GM23338 (cell line): Measurements from ENCODE around the gene AGRP. TPM values are rescaled to one million over a fixed set of nuclear protein-coding genes. Genes with fewer than 3 reads are reported as not detected.

Experiments used
- ATAC-seq: fragments of 200-7000 bp; cut with Tn5 transposase; 3 replicates; pipeline ENCODE4 v1.9.1; 2020
- DNase-seq: peaks from one replicate; pipeline ENCODE4 v3.0.0-alpha.2; 2015; ENCODE audit warnings: low spot score
- H2AFZ ChIP-seq: fragments of 200-600 bp; sonication (generic); 2 replicates; pipeline ENCODE4 v1.8.0; 2016; ENCODE audit warnings: antibody characterized with exemption, mild to moderate bottlenecking, moderate library complexity
- H3F3A ChIP-seq: fragments of 200-600 bp; sonication (generic); replicated peaks from 2 replicates; pipeline ENCODE4 v1.8.0; 2017; ENCODE audit warnings: antibody characterized with exemption, mixed run types, low read depth
- H3K27ac ChIP-seq: fragments of 200-600 bp; sonication (generic); 2 replicates; pipeline ENCODE4 v1.6.1; 2016; ENCODE audit warnings: low read depth
- H3K27me3 ChIP-seq: fragments of 200-600 bp; sonication (generic); 2 replicates; pipeline ENCODE4 v1.8.0; 2016; ENCODE audit warnings: mild to moderate bottlenecking, mixed run types, moderate library complexity; ENCODE audit not compliant: insufficient read depth
- H3K36me3 ChIP-seq: fragments of 200-600 bp; sonication (generic); 2 replicates; pipeline ENCODE4 v1.8.0; 2016; ENCODE audit warnings: mild to moderate bottlenecking; ENCODE audit not compliant: insufficient read depth
- H3K4me1 ChIP-seq: fragments of 200-600 bp; sonication (generic); 2 replicates; pipeline ENCODE4 v1.8.0; 2016; ENCODE audit warnings: mild to moderate bottlenecking, moderate library complexity; ENCODE audit not compliant: insufficient read depth
- H3K4me2 ChIP-seq: fragments of 200-600 bp; sonication (generic); 2 replicates; pipeline ENCODE4 v1.7.1; 2017; ENCODE audit warnings: mixed run types
- H3K4me3 ChIP-seq: fragments of 200-600 bp; sonication (generic); 2 replicates; pipeline ENCODE4 v1.6.1; 2016; ENCODE audit warnings: mixed run types
- H3K79me2 ChIP-seq: fragments of 200-600 bp; sonication (generic); replicated peaks from 2 replicates; pipeline ENCODE4 v1.8.0; 2017; ENCODE audit warnings: mild to moderate bottlenecking; ENCODE audit not compliant: insufficient read depth
- H3K9me2 ChIP-seq: fragments of 200-600 bp; sonication (generic); 2 replicates; pipeline ENCODE4 v1.8.0; 2017; ENCODE audit not compliant: insufficient read depth
- H4K20me1 ChIP-seq: fragments of 200-600 bp; sonication (generic); replicated peaks from 2 replicates; pipeline ENCODE4 v1.8.0; 2017; ENCODE audit warnings: mild to moderate bottlenecking; ENCODE audit not compliant: insufficient read depth
- H3K27ac Mint-ChIP-seq: 2 replicates; pipeline ENCODE4 v1.8.0; 2020; ENCODE audit warnings: inconsistent platforms, mild to moderate bottlenecking, moderate library complexity, mixed read lengths
- H3K27me3 Mint-ChIP-seq: 3 replicates; pipeline ENCODE4 v1.8.0; 2022; ENCODE audit warnings: low read depth, mild to moderate bottlenecking, moderate library complexity, mixed read lengths, inconsistent platforms; ENCODE audit not compliant: insufficient read depth, poor library complexity
- H3K36me3 Mint-ChIP-seq: 3 replicates; pipeline ENCODE4 v1.8.0; 2021; ENCODE audit warnings: low read depth, mild to moderate bottlenecking, inconsistent platforms, moderate library complexity, mixed read lengths
- H3K4me1 Mint-ChIP-seq: 3 replicates; pipeline ENCODE4 v1.8.0; 2020; ENCODE audit warnings: mild to moderate bottlenecking, inconsistent platforms, mixed read lengths
- H3K4me3 Mint-ChIP-seq: 3 replicates; pipeline ENCODE4 v1.8.0; 2021; ENCODE audit warnings: moderate library complexity, mild to moderate bottlenecking, inconsistent platforms, mixed read lengths
- H3K9me3 Mint-ChIP-seq: 3 replicates; pipeline ENCODE4 v1.8.0; 2020; ENCODE audit warnings: moderate library complexity, mild to moderate bottlenecking, inconsistent platforms, mixed read lengths
- POLR2AphosphoS5 ChIP-seq: IDR thresholded peaks from 2 replicates; pipeline ENCODE4 v1.6.1; 2016; ENCODE audit warnings: antibody characterized with exemption, low read depth
- STAT1 ChIP-seq: IDR thresholded peaks from one replicate; pipeline ENCODE4 v1.6.1; 2016; ENCODE audit warnings: antibody characterized with exemption; ENCODE audit not compliant: unreplicated experiment
- ZNF331 ChIP-seq: fragments of 250-450 bp; sonication (Bioruptor Pico); IDR thresholded peaks from 2 replicates; pipeline ENCODE4 v1.5.0; 2020; ENCODE audit warnings: low read depth, mild to moderate bottlenecking, moderate library complexity
- polyA plus RNA-seq: library from polyadenylated mRNA; unstranded; fragments of >200 nt; fragmentation: Nextera tagmentation; extraction: Ambion mirVana; gene quantifications from 2 replicates; pipeline ENCODE4 v1.2.1, GENCODE V29; 2016
- total RNA-seq: library from RNA; depleted of rRNA; stranded (reverse); fragments of >200 nt; shearing (Covaris generic); gene quantifications from 2 replicates; pipeline ENCODE4 v1.2.3, GENCODE V29; 2014
- TF ChIP-seq, protein P1 (sequence below): IDR thresholded peaks from one replicate; pipeline ENCODE4 v1.6.1; 2018; ENCODE audit warnings: antibody characterized with exemption; ENCODE audit not compliant: unreplicated experiment
- TF ChIP-seq, protein P2 (sequence below), 2 experiments: fragments of 200-600 bp in 1 of 2; sonication (generic) in 1 of 2; conservative IDR thresholded peaks; 2 replicates each; pipeline versions ENCODE4 v1.5.1 to v1.6.1; 2016 to 2017; ENCODE audit warnings: antibody characterized with exemption in 2 of 2, low read depth in 2 of 2, mild to moderate bottlenecking in 2 of 2, moderate library complexity in 1 of 2

The AGRP gene
- total and polyA plus RNA-seq, 2 experiments from 2014 or later: not detected

DNA sequence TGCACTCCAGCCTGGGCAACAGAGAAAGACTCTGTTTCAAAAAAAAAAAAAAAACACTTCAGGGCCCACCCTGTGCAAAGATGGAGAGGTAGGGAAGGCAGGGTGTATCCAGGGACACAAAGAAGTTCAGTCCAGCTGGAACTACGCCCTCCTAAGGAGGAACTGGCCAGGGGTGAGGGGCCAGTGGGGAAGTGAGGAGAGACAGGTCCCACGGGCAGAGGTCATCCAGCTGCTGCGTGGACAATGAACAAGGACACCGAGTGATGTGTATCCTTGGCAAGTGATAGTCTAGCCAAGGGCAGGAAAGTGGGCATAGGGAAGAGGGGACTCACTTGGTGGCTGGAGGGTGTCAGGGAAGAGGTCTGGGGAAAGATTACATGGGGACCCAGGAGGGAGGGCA is 35.9 kb upstream of the AGRP start (continued):
- TF ChIP-seq, protein P1, sequence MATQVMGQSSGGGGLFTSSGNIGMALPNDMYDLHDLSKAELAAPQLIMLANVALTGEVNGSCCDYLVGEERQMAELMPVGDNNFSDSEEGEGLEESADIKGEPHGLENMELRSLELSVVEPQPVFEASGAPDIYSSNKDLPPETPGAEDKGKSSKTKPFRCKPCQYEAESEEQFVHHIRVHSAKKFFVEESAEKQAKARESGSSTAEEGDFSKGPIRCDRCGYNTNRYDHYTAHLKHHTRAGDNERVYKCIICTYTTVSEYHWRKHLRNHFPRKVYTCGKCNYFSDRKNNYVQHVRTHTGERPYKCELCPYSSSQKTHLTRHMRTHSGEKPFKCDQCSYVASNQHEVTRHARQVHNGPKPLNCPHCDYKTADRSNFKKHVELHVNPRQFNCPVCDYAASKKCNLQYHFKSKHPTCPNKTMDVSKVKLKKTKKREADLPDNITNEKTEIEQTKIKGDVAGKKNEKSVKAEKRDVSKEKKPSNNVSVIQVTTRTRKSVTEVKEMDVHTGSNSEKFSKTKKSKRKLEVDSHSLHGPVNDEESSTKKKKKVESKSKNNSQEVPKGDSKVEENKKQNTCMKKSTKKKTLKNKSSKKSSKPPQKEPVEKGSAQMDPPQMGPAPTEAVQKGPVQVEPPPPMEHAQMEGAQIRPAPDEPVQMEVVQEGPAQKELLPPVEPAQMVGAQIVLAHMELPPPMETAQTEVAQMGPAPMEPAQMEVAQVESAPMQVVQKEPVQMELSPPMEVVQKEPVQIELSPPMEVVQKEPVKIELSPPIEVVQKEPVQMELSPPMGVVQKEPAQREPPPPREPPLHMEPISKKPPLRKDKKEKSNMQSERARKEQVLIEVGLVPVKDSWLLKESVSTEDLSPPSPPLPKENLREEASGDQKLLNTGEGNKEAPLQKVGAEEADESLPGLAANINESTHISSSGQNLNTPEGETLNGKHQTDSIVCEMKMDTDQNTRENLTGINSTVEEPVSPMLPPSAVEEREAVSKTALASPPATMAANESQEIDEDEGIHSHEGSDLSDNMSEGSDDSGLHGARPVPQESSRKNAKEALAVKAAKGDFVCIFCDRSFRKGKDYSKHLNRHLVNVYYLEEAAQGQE: no peak
- no peak for TF ChIP-seq STAT1
- no peak for TF ChIP-seq ZNF331 (CRISPR knock-in tag)

DNA sequence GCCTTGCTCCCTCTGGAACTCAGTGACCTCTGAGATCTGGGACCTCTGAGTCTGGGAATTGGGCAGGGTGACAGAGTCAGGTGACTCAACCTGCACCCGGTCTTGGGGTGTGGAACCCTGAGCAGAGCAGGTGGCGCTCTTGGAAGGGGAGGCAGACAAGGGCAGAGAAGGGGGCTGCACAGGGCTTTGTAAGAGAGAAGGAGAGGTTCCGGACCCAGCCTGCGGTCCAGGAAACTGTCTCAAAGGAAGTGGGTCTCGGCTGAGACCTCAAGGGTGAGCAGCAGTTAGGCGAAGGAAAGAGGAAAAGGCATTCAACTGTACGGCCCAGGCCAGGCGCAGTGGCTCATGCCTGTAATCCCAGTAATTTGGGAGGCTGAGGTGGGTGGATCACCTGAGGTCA is 35.3 kb upstream of the AGRP start:
- Histone ChIP-seq H3K4me3 (no peak overlapping the region), H3K79me2 (no peaks in the 10 kb centered on the region), H2AFZ (no peak overlapping the region), H3K4me1 (no peaks in the 10 kb centered on the region), H3K36me3 (no peaks in the 10 kb centered on the region), H3K27me3 (peaks cover 38% of the 10 kb centered on the region), H3K4me2 (no peak overlapping the region), H3K9me2 (no peaks in the 10 kb centered on the region), H4K20me1 (no peaks in the 10 kb centered on the region), H3F3A (no peaks in the 10 kb centered on the region), H3K27ac (no peak overlapping the region)
- ATAC-seq: no peak
- Mint-ChIP-seq H3K27ac (no peak overlapping the region), H3K9me3 (no peaks in the 10 kb centered on the region; the same call in 2 of the 3 replicates), H3K4me3 (no peak overlapping the region), H3K27me3 (peaks cover 45% of the 10 kb centered on the region), H3K36me3 (no peaks in the 10 kb centered on the region), H3K4me1 (no peaks in the 10 kb centered on the region; the same call in 2 of the 3 replicates)
- DNase-seq: no peak
- TF ChIP-seq, protein P2, sequence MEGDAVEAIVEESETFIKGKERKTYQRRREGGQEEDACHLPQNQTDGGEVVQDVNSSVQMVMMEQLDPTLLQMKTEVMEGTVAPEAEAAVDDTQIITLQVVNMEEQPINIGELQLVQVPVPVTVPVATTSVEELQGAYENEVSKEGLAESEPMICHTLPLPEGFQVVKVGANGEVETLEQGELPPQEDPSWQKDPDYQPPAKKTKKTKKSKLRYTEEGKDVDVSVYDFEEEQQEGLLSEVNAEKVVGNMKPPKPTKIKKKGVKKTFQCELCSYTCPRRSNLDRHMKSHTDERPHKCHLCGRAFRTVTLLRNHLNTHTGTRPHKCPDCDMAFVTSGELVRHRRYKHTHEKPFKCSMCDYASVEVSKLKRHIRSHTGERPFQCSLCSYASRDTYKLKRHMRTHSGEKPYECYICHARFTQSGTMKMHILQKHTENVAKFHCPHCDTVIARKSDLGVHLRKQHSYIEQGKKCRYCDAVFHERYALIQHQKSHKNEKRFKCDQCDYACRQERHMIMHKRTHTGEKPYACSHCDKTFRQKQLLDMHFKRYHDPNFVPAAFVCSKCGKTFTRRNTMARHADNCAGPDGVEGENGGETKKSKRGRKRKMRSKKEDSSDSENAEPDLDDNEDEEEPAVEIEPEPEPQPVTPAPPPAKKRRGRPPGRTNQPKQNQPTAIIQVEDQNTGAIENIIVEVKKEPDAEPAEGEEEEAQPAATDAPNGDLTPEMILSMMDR (conservative IDR thresholded peaks at IDR 0.05; ENCODE audit: low read depth in 2 of 2): no peak
- TF ChIP-seq, protein P1: no peak
- TF ChIP-seq POLR2AphosphoS5 (no peak), STAT1 (no peak)
